AG09319 (cell line): ENCODE measurements around the gene TGFB2.

ENCODE experiments used
- DNase-seq: peaks from one replicate; pipeline ENCODE4 v3.0.0-alpha.2; 2010; ENCODE audit warnings: low read depth; ENCODE audit errors: extremely low read depth
- CTCF ChIP-seq: IDR thresholded peaks from 2 replicates; pipeline ENCODE4 v1.5.1; 2011; ENCODE audit warnings: low read depth, mild to moderate bottlenecking, inconsistent platforms, low read length, moderate library complexity

The TGFB2 gene

GRCh38 chr1:218302155-218302554 lies 43.0 kb upstream of the TGFB2 start:
- DNase-seq = no peak
- no peak for TF ChIP-seq CTCF

- TF ChIP-seq CTCF = no peak
- no peak for DNase-seq
These were observed 41.8 kb upstream of the TGFB2 start for GRCh38 chr1:218303176-218303879.

GRCh38 chr1:218304281-218305039 lies 40.7 kb upstream of the TGFB2 start:
- no peak for TF ChIP-seq CTCF
- no peak for DNase-seq

- no peak for DNase-seq
- TF ChIP-seq CTCF = no peak
These were observed 39.6 kb upstream of the TGFB2 start for GRCh38 chr1:218305472-218306064.

GRCh38 chr1:218312509-218312908 lies 32.6 kb upstream of the TGFB2 start:
- no peak for DNase-seq
- no peak for TF ChIP-seq CTCF

GRCh38 chr1:218314316-218314715 lies 30.8 kb upstream of the TGFB2 start:
- no peak for DNase-seq
- no peak for TF ChIP-seq CTCF

- no peak for TF ChIP-seq CTCF
- no peak for DNase-seq
These were observed 29.5 kb upstream of the TGFB2 start for GRCh38 chr1:218315638-218316037.
